ENCODE data around the gene NOC3L. TPM values are rescaled to one million over a fixed set of nuclear protein-coding genes. Genes with fewer than 3 reads are reported as not detected.

The NOC3L gene
- total RNA-seq, 1 donor from 2014 or later: 21.6 TPM

DNA sequence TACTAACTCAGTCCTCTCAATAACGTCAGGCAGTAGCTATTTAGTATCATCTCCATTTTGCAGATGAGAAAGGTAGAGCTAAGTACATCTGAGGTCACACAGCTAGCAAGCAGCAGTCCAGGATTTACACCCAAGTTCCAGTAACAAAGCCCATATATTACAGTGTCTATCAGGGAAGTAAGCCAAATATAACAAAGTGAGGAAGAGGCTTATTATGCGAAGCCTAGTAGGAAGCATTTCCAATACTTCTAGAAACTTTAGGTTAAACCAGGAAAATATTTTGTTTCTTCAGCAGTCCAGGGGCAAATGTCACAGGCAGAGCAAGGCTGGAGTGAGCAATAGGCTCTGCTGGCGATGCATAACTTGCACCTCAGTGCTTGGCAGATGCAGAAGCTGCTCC, 53.9 kb downstream of the NOC3L start:
- H3K4me3 Mint-ChIP-seq (ENCODE audit: unreplicated experiment): no peak overlapping the region
- no peaks in the 10 kb centered on the region for H3K36me3 Mint-ChIP-seq (ENCODE audit: low read depth, unreplicated experiment)
- Histone ChIP-seq H3K4me3 (ENCODE audit: insufficient read depth, low read depth, low read length) (no peak overlapping the region), H3K79me2 (ENCODE audit: insufficient read depth, low read length) (no peaks in the 10 kb centered on the region), H3K4me2 (ENCODE audit: low read length) (no peak overlapping the region), H3K27me3 (ENCODE audit: insufficient read depth, low read length) (peaks cover 2% of the 10 kb centered on the region), H3K9me3 (ENCODE audit: insufficient read depth, low read depth, low read length) (no peaks in the 10 kb centered on the region), H4K20me1 (ENCODE audit: insufficient read depth, low read length) (no peaks in the 10 kb centered on the region), H3K9ac (ENCODE audit: low read length) (no peak overlapping the region), H3K36me3 (ENCODE audit: insufficient read depth, low read length) (no peaks in the 10 kb centered on the region), H3K4me1 (ENCODE audit: insufficient read depth, low read length) (no peaks in the 10 kb centered on the region), H2AFZ (ENCODE audit: low read depth, low read length) (no peak overlapping the region), H3K27ac (ENCODE audit: low read depth, low read length) (no peak overlapping the region)
- H3K4me1 Mint-ChIP-seq (ENCODE audit: low read depth, unreplicated experiment): peaks cover 6% of the 10 kb centered on the region
- no peak overlapping the region for H3K27ac Mint-ChIP-seq (ENCODE audit: unreplicated experiment)
- DNase-seq (ENCODE audit: low read depth): peak; percentile 55
- TF ChIP-seq, protein P1, sequence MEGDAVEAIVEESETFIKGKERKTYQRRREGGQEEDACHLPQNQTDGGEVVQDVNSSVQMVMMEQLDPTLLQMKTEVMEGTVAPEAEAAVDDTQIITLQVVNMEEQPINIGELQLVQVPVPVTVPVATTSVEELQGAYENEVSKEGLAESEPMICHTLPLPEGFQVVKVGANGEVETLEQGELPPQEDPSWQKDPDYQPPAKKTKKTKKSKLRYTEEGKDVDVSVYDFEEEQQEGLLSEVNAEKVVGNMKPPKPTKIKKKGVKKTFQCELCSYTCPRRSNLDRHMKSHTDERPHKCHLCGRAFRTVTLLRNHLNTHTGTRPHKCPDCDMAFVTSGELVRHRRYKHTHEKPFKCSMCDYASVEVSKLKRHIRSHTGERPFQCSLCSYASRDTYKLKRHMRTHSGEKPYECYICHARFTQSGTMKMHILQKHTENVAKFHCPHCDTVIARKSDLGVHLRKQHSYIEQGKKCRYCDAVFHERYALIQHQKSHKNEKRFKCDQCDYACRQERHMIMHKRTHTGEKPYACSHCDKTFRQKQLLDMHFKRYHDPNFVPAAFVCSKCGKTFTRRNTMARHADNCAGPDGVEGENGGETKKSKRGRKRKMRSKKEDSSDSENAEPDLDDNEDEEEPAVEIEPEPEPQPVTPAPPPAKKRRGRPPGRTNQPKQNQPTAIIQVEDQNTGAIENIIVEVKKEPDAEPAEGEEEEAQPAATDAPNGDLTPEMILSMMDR (IDR thresholded peaks at IDR 0.05; ENCODE audit: insufficient read depth, low read depth, low read length): no peak
- no peak for TF ChIP-seq EZH2 (IDR thresholded peaks at IDR 0.05; ENCODE audit: insufficient read depth, low read length)
- peaks cover 8% of the 10 kb centered on the region for H3K9me3 Mint-ChIP-seq (ENCODE audit: unreplicated experiment)
- H3K27me3 Mint-ChIP-seq (ENCODE audit: low read depth, unreplicated experiment): peaks cover 64% of the 10 kb centered on the region
- FAIRE-seq: no peak

DNA sequence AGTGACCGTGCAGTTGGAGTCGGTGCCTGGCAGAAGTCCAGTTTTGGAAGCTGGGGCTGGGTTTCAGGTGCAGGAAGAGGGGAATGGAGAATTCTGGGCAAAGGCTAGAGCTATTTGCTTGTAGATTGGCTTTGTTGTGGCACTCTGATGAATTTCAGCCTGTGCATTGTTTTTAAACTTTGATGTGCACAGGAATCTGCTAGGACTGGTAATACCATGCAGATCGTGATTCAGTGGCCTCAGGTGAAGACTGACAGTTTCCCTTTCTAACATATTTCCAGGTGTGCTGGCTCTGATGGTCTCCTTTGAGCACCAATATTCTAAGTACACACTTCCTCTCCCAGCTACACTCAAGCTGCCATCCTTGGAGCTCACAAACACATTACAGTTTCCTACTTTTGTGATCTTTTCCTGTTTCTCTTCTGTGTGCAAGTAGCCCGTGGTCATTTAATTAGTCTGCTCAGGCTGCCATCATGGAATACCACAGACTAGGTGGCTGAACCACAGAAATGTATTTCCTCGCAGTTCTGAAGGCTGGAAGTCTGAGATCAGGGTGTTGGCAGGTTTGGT, 55.6 kb downstream of the NOC3L start:
- FAIRE-seq (no peak), DNase-seq (ENCODE audit: low read depth) (peak; percentile 16)
- no peaks in the 10 kb centered on the region for H3K36me3 Mint-ChIP-seq (ENCODE audit: low read depth, unreplicated experiment)
- H3K4me1 ChIP-seq (ENCODE audit: insufficient read depth, low read length): no peaks in the 10 kb centered on the region
- no peaks in the 10 kb centered on the region for H3K9me3 ChIP-seq (ENCODE audit: insufficient read depth, low read depth, low read length)
- no peak overlapping the region for H3K4me2 ChIP-seq (ENCODE audit: low read length)
- TF ChIP-seq, protein P1 (IDR thresholded peaks at IDR 0.05; ENCODE audit: insufficient read depth, low read depth, low read length): no peak
- TF ChIP-seq EZH2 (IDR thresholded peaks at IDR 0.05; ENCODE audit: insufficient read depth, low read length): no peak
- H3K4me3 Mint-ChIP-seq (ENCODE audit: unreplicated experiment): no peak overlapping the region
- peaks cover 69% of the 10 kb centered on the region for H3K27me3 Mint-ChIP-seq (ENCODE audit: low read depth, unreplicated experiment)
- H3K79me2 ChIP-seq (ENCODE audit: insufficient read depth, low read length): no peaks in the 10 kb centered on the region
- H3K9me3 Mint-ChIP-seq (ENCODE audit: unreplicated experiment): peaks cover 6% of the 10 kb centered on the region
- H3K36me3 ChIP-seq (ENCODE audit: insufficient read depth, low read length): no peaks in the 10 kb centered on the region
- H3K9ac ChIP-seq (ENCODE audit: low read length): no peak overlapping the region
- H3K27me3 ChIP-seq (ENCODE audit: insufficient read depth, low read length): peaks cover 2% of the 10 kb centered on the region
- no peak overlapping the region for H3K27ac Mint-ChIP-seq (ENCODE audit: unreplicated experiment)
- H3K4me1 Mint-ChIP-seq (ENCODE audit: low read depth, unreplicated experiment): peaks cover 6% of the 10 kb centered on the region
- H4K20me1 ChIP-seq (ENCODE audit: insufficient read depth, low read length): no peaks in the 10 kb centered on the region
- H2AFZ ChIP-seq (ENCODE audit: low read depth, low read length): no peak overlapping the region
- H3K27ac ChIP-seq (ENCODE audit: low read depth, low read length): no peak overlapping the region
- H3K4me3 ChIP-seq (ENCODE audit: insufficient read depth, low read depth, low read length): no peak overlapping the region

DNA sequence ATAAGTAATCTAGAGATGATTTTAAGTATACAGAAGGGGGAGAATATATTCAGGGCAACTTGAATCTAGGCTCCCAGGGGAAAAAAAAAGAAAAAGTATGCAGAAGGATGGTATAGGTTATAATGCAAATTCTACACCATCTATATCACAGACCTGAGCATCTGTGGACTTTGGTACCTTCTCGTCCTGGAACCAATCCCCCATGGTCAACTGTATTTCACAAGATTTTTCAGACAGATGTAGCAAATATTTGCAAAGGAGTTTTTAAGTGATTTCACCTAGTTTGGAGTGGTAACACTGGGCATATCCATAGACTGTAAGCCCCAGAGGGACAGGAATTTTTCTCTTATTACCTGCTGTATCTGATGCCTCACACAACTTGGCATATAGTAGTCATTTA, 58.8 kb downstream of the NOC3L start:
- peaks cover 63% of the 10 kb centered on the region for H3K27me3 Mint-ChIP-seq (ENCODE audit: low read depth, unreplicated experiment)
- no peak overlapping the region for H3K4me2 ChIP-seq (ENCODE audit: low read length)
- H3K4me3 Mint-ChIP-seq (ENCODE audit: unreplicated experiment): no peak overlapping the region
- no peak overlapping the region for H3K4me3 ChIP-seq (ENCODE audit: insufficient read depth, low read depth, low read length)
- no peaks in the 10 kb centered on the region for H3K79me2 ChIP-seq (ENCODE audit: insufficient read depth, low read length)
- no peak overlapping the region for H3K27ac Mint-ChIP-seq (ENCODE audit: unreplicated experiment)
- peaks cover 3% of the 10 kb centered on the region for H4K20me1 ChIP-seq (ENCODE audit: insufficient read depth, low read length)
- DNase-seq (ENCODE audit: low read depth) (no peak), FAIRE-seq (no peak)
- H3K27me3 ChIP-seq (ENCODE audit: insufficient read depth, low read length): peaks cover 2% of the 10 kb centered on the region
- peaks cover 11% of the 10 kb centered on the region for H3K4me1 Mint-ChIP-seq (ENCODE audit: low read depth, unreplicated experiment)
- H3K27ac ChIP-seq (ENCODE audit: low read depth, low read length): no peak overlapping the region
- H3K36me3 Mint-ChIP-seq (ENCODE audit: low read depth, unreplicated experiment): no peaks in the 10 kb centered on the region
- no peaks in the 10 kb centered on the region for H3K36me3 ChIP-seq (ENCODE audit: insufficient read depth, low read length)
- no peaks in the 10 kb centered on the region for H3K9me3 ChIP-seq (ENCODE audit: insufficient read depth, low read depth, low read length)
- H3K9ac ChIP-seq (ENCODE audit: low read length): no peak overlapping the region
- no peaks in the 10 kb centered on the region for H3K9me3 Mint-ChIP-seq (ENCODE audit: unreplicated experiment)
- no peaks in the 10 kb centered on the region for H3K4me1 ChIP-seq (ENCODE audit: insufficient read depth, low read length)
- no peak for TF ChIP-seq EZH2 (IDR thresholded peaks at IDR 0.05; ENCODE audit: insufficient read depth, low read length)
- TF ChIP-seq, protein P1 (IDR thresholded peaks at IDR 0.05; ENCODE audit: insufficient read depth, low read depth, low read length): no peak
- no peak overlapping the region for H2AFZ ChIP-seq (ENCODE audit: low read depth, low read length)
